ENCODE data around the gene ZNF3. TPM values are rescaled to one million over a fixed set of nuclear protein-coding genes. Genes with fewer than 3 reads are reported as not detected.

Gene ZNF3
- total and polyA plus RNA-seq, 9 of the 15 experiments (the other 6 are each of a cell fraction or from before 2014, with no cell fraction given) = 30.0 to 64.9 (median 51.5) TPM

DNA sequence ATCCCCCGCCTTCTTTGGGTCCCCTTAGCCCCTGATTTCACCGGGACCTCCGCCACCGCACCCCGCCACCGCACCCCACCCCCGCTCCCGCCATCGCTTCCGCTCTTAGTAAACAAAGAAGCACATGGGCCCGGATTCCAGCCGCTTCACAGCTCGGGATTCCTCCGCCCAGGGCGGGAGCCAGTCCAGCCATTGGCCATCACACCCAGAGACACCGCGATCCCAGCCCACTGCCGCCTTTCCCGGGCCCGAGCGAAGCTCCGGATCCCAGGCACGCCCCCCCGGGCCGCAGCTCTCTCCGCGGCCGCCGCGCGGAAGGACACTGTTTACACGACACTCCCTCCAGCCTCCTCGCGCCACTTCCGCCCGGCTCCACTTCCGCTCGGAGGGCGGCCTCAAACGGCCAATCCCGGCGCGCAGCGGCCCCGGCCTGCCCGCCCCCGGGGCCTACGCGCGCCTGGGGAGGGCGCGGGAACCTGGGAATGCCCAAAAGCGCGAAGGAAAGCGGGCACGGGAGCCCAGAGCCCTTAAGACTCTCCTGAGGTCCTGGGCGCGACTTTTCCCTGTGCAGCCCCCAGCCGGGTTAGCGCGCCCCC lies 19.0 kb upstream of the ZNF3 start (continued):
- TF ChIP-seq ZBTB33 (CRISPR knock-in tag; IDR thresholded peaks at IDR 0.05) (no peak), HMGN3 (IDR thresholded peaks at IDR 0.05; ENCODE audit: borderline replicate concordance, extremely low read depth, insufficient read length, low read depth, low read length) (peak; percentile 82), ZC3H8 (IDR thresholded peaks at IDR 0.05) (no peak), HDAC1 (IDR thresholded peaks at IDR 0.05) (peak; percentile 98 to 100), ZNF592 (IDR thresholded peaks at IDR 0.05) (0 out of 2 replicates have a peak, but pooled peaks have one; percentile 13), REST (IDR thresholded peaks at IDR 0.05; ENCODE audit: borderline replicate concordance) (no peak), REST (CRISPR knock-in tag; IDR thresholded peaks at IDR 0.05; ENCODE audit: low read depth) (0 out of 2 replicates have a peak, but pooled peaks have one; percentile 68), ZFP1 (CRISPR knock-in tag; IDR thresholded peaks at IDR 0.05) (no peak), ADNP (tag; IDR thresholded peaks at IDR 0.05) (no peak), ZNF77 (CRISPR knock-in tag; IDR thresholded peaks at IDR 0.05) (no peak), HSF4 (CRISPR knock-in tag; IDR thresholded peaks at IDR 0.05; ENCODE audit: borderline replicate concordance) (no peak), PYGO2 (tag; IDR thresholded peaks at IDR 0.05) (peak; percentile 36; the same call in 1 of the 2 replicates)
- TF ChIP-seq, protein P1, sequence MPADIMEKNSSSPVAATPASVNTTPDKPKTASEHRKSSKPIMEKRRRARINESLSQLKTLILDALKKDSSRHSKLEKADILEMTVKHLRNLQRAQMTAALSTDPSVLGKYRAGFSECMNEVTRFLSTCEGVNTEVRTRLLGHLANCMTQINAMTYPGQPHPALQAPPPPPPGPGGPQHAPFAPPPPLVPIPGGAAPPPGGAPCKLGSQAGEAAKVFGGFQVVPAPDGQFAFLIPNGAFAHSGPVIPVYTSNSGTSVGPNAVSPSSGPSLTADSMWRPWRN (IDR thresholded peaks at IDR 0.05; ENCODE audit: low read depth) = 0 out of 2 replicates have a peak, but pooled peaks have one; percentile 46
